Lower leg skin (tissue), 3 donors: ENCODE measurements around the gene YY2.

Experiments
- CTCF ChIP-seq, 3 donors: fragments of 450-650 bp; IDR thresholded peaks; one replicate each; pipeline ENCODE4 v1.5.1; 2016; ENCODE audit warnings: antibody characterized with exemption in 3 of 3, mild to moderate bottlenecking in 3 of 3, moderate library complexity in 2 of 3
- POLR2A ChIP-seq, 2 donors: fragments of 450-650 bp; IDR thresholded peaks; one replicate each; pipeline ENCODE4 v1.6.1; 2016 to 2017; ENCODE audit warnings: antibody characterized with exemption in 2 of 2, mild to moderate bottlenecking in 1 of 2, moderate library complexity in 1 of 2

- TF ChIP-seq POLR2A (IDR thresholded peaks at IDR 0.05) (no peak), CTCF (IDR thresholded peaks at IDR 0.05) (no peak)
Measured at GRCh38 chrX:21839334-21840192, 16.2 kb upstream of the YY2 start, which contains the start of gene MBTPS2.
